H1 (cell line): ENCODE results near the gene ALDH1A3. TPM values are rescaled to one million over a fixed set of nuclear protein-coding genes. Genes with fewer than 3 reads are reported as not detected.

Experiments
- CTCF ChIA-PET: fragments of 300-600 bp; sonication (Branson Sonifier 250); formaldehyde crosslinking; loops from one replicate; lab custom pipeline; 2021; ENCODE audit not compliant: partially characterized antibody; lab: Charles Lee
- POLR2A ChIA-PET: fragments of 300-600 bp; sonication (Branson Sonifier 250); formaldehyde crosslinking; loops from one replicate; lab custom pipeline; 2021; ENCODE audit warnings: inconsistent platforms; ENCODE audit not compliant: partially characterized antibody; lab: Charles Lee
- DNase-seq, 2 experiments: peaks; one replicate each; pipeline versions ENCODE4 v3.0.0 to v3.0.0-alpha.2; 2010 to 2022; ENCODE audit warnings: low spot score in 2 of 2, low read depth in 1 of 2, mixed read lengths in 1 of 2
- FAIRE-seq: peaks from 2 replicates; lab custom pipeline; 2011; peaks lifted over from hg19 to GRCh38; lab: Jason Lieb, UNC
- H2AFZ ChIP-seq: 2 replicates; pipeline ENCODE4 v1.8.1; 2012; ENCODE audit warnings: low read length, inconsistent platforms
- H2AK5ac ChIP-seq: 2 replicates; pipeline ENCODE4 v1.6.1; 2013; ENCODE audit warnings: low read depth, low read length
- H2BK120ac ChIP-seq: replicated peaks from 2 replicates; pipeline ENCODE3; 2013; ENCODE audit warnings: low read depth, low read length, inconsistent platforms
- H2BK12ac ChIP-seq: 2 replicates; pipeline ENCODE4 v1.6.1; 2013; ENCODE audit warnings: low read depth, low read length
- H2BK15ac ChIP-seq: 2 replicates; pipeline ENCODE4 v1.6.1; 2013; ENCODE audit warnings: low read length
- H2BK20ac ChIP-seq: 2 replicates; pipeline ENCODE4 v1.6.1; 2013; ENCODE audit warnings: low read length
- H2BK5ac ChIP-seq: 2 replicates; pipeline ENCODE4 v1.6.1; 2013; ENCODE audit warnings: low read depth, low read length
- H3K14ac ChIP-seq: 2 replicates; pipeline ENCODE4 v1.6.1; 2013; ENCODE audit warnings: inconsistent platforms; ENCODE audit not compliant: insufficient read length
- H3K18ac ChIP-seq: 2 replicates; pipeline ENCODE4 v1.6.1; 2013; ENCODE audit warnings: low read length; ENCODE audit errors: extremely low read depth
- H3K23ac ChIP-seq: 2 replicates; pipeline ENCODE4 v1.6.1; 2013; ENCODE audit warnings: inconsistent platforms; ENCODE audit not compliant: insufficient read length
- H3K23me2 ChIP-seq: 2 replicates; pipeline ENCODE4 v1.6.1; 2013; ENCODE audit warnings: low read depth, low read length
- H3K27ac ChIP-seq: 2 replicates; pipeline ENCODE4 v1.6.1; 2011; ENCODE audit warnings: low read depth, low read length, inconsistent platforms
- H3K27me3 ChIP-seq, 4 experiments: replicated peaks in 1 of 4; 1 replicate in 1 of 4; 2 replicates in 3 of 4; pipeline versions ENCODE4 v1.6.1 to v1.8.1; 2011 to 2013; ENCODE audit warnings: low read length in 3 of 4, mild to moderate bottlenecking in 3 of 4, inconsistent platforms in 2 of 4, mixed read lengths in 2 of 4, moderate library complexity in 1 of 4; ENCODE audit not compliant: control insufficient read depth in 3 of 4, insufficient read depth in 3 of 4; ENCODE audit errors: extremely low read depth in 1 of 4
- H3K36me3 ChIP-seq, 4 experiments: 2 replicates each; pipeline versions ENCODE4 v1.6.1 to v1.8.1; 2011 to 2013; ENCODE audit warnings: mild to moderate bottlenecking in 4 of 4, low read length in 3 of 4, moderate library complexity in 2 of 4, control low read depth in 1 of 4, inconsistent platforms in 1 of 4; ENCODE audit not compliant: insufficient read depth in 4 of 4, control insufficient read depth in 2 of 4
- H3K4ac ChIP-seq: replicated peaks from 2 replicates; pipeline ENCODE3; 2013; ENCODE audit warnings: low read length, low read depth, mixed read lengths, inconsistent platforms; ENCODE audit not compliant: insufficient read length
- H3K4me1 ChIP-seq, 4 experiments: replicated peaks in 1 of 4; 1 replicate in 1 of 4; 2 replicates in 3 of 4; pipeline versions ENCODE4 v1.6.1 to v1.8.1; 2011 to 2013; ENCODE audit warnings: low read length in 3 of 4, inconsistent platforms in 2 of 4, mixed read lengths in 1 of 4; ENCODE audit not compliant: insufficient read depth in 4 of 4, control insufficient read depth in 3 of 4
- H3K4me2 ChIP-seq, 2 experiments: 2 replicates each; pipeline versions ENCODE4 v1.6.1 to v1.8.1; 2011 to 2013; ENCODE audit warnings: low read depth in 2 of 2, low read length in 2 of 2, control low read depth in 1 of 2, inconsistent platforms in 1 of 2, mild to moderate bottlenecking in 1 of 2; ENCODE audit not compliant: insufficient read depth in 1 of 2
- H3K4me3 ChIP-seq, 4 experiments: fragments of 200-600, 300-600 bp in 1 of 4; sonication (generic), shearing (Covaris generic), sonication (Bioruptor Twin) in 1 of 4; 2 replicates each; pipeline versions ENCODE4 v1.5.1 to v1.8.1; 2011 to 2016; ENCODE audit warnings: low read length in 4 of 4, low read depth in 3 of 4, control low read depth in 2 of 4, inconsistent platforms in 2 of 4, mild to moderate bottlenecking in 2 of 4, mixed read lengths in 1 of 4, moderate library complexity in 1 of 4; ENCODE audit not compliant: insufficient read depth in 2 of 4; ENCODE audit errors: extremely low read depth in 1 of 4
- H3K56ac ChIP-seq: replicated peaks from 2 replicates; pipeline ENCODE3; 2013; ENCODE audit warnings: low read depth, mild to moderate bottlenecking, mixed read lengths, low read length, inconsistent platforms; ENCODE audit not compliant: insufficient read length
- H3K79me1 ChIP-seq: 2 replicates; pipeline ENCODE4 v1.6.1; 2013; ENCODE audit warnings: low read depth, low read length, control low read depth
- H3K79me2 ChIP-seq, 2 experiments: 2 replicates each; pipeline versions ENCODE4 v1.6.1 to v1.8.1; 2012 to 2013; ENCODE audit warnings: low read length in 2 of 2, mild to moderate bottlenecking in 2 of 2, inconsistent platforms in 1 of 2; ENCODE audit not compliant: insufficient read depth in 2 of 2, control insufficient read depth in 1 of 2
- H3K9ac ChIP-seq, 4 experiments: replicated peaks in 1 of 4; 1 replicate in 1 of 4; 2 replicates in 3 of 4; pipeline versions ENCODE4 v1.6.1 to v1.8.1; 2011 to 2013; ENCODE audit warnings: low read depth in 3 of 4, low read length in 3 of 4, control low read depth in 2 of 4, mild to moderate bottlenecking in 2 of 4, moderate library complexity in 2 of 4, inconsistent platforms in 1 of 4; ENCODE audit errors: extremely low read depth in 1 of 4
- H3K9me3 ChIP-seq, 2 experiments: 2 replicates each; pipeline versions ENCODE4 v1.6.1 to v1.8.1; 2012 to 2013; ENCODE audit warnings: mild to moderate bottlenecking in 2 of 2, moderate library complexity in 2 of 2, control low read depth in 1 of 2, inconsistent platforms in 1 of 2, low read depth in 1 of 2, low read length in 1 of 2, mixed read lengths in 1 of 2; ENCODE audit not compliant: insufficient read depth in 2 of 2
- H4K20me1 ChIP-seq, 2 experiments: replicated peaks in 1 of 2; 2 replicates each; pipeline versions ENCODE3 to v1.8.1; 2011 to 2013; ENCODE audit warnings: inconsistent platforms in 2 of 2, low read length in 2 of 2, mild to moderate bottlenecking in 1 of 2; ENCODE audit not compliant: insufficient read depth in 2 of 2, control insufficient read depth in 1 of 2
- H4K5ac ChIP-seq: 2 replicates; pipeline ENCODE4 v1.6.1; 2013; ENCODE audit warnings: low read length, low read depth, mixed read lengths, inconsistent platforms; ENCODE audit not compliant: insufficient read length
- H4K8ac ChIP-seq: 2 replicates; pipeline ENCODE4 v1.8.0; 2013; ENCODE audit warnings: mild to moderate bottlenecking, moderate library complexity, low read length, inconsistent platforms; ENCODE audit not compliant: insufficient read depth; ENCODE audit errors: extremely low read depth
- H4K91ac ChIP-seq: replicated peaks from 2 replicates; pipeline ENCODE3; 2013; ENCODE audit warnings: low read length, mixed read lengths, inconsistent platforms; ENCODE audit not compliant: insufficient read length
- BRCA1 ChIP-seq: IDR thresholded peaks from 2 replicates; pipeline ENCODE4 v1.6.1; 2012; ENCODE audit warnings: low read depth, low read length, improper control_type of control experiment
- CHD2 ChIP-seq: IDR thresholded peaks from 2 replicates; pipeline ENCODE4 v1.6.1; 2012; ENCODE audit warnings: low read length, improper control_type of control experiment
- WGBS, 2 experiments: shearing (Covaris generic) in 1 of 2; methylation state at CpG; one replicate each; pipeline versions ENCODE4 v1.1.6 to v1.1.7; 2013 to 2015; ENCODE audit warnings: low lambda C conversion rate in 2 of 2, mixed read lengths in 2 of 2, inconsistent platforms in 1 of 2, low coverage in 1 of 2, missing lambda C conversion rate in 1 of 2; ENCODE audit not compliant: insufficient replicate concordance in 2 of 2, insufficient coverage in 1 of 2, insufficient read length in 1 of 2; ENCODE audit errors: extremely low coverage in 1 of 2, missing lambda C conversion rate in 1 of 2; 5-methylcytosine and 5-hydroxymethylcytosine counted together
- polyA plus RNA-seq, 7 experiments: library from polyadenylated mRNA; depleted of rRNA in 3 of 7; stranded (reverse) in 5 of 7; unstranded in 2 of 7; fragments of >200 nt in 5 of 7; fragments of 200-250 nt in 2 of 7; gene quantifications; 1 replicate in 5 of 7; 2 replicates in 1 of 7; 4 replicates in 1 of 7; pipeline versions ENCODE4 v1.2.1 to v1.2.3, GENCODE V29; 2011 to 2013; ENCODE audit warnings: missing spikeins in 2 of 7, mixed read lengths in 2 of 7
- total RNA-seq: library from RNA; stranded (reverse); fragmentation: NEBNext Ultra II Directional; extraction: Animal tissue kit (Norgen Biotek cat#: 25700); gene quantifications from 2 replicates; pipeline ENCODE4 v1.2.1, GENCODE V29; 2021

The ALDH1A3 gene
- total and polyA plus RNA-seq, 2 of the 8 experiments (the other 6 are each of a cell fraction or from before 2014, with no cell fraction given): 2.2 to 5.5 TPM

DNA sequence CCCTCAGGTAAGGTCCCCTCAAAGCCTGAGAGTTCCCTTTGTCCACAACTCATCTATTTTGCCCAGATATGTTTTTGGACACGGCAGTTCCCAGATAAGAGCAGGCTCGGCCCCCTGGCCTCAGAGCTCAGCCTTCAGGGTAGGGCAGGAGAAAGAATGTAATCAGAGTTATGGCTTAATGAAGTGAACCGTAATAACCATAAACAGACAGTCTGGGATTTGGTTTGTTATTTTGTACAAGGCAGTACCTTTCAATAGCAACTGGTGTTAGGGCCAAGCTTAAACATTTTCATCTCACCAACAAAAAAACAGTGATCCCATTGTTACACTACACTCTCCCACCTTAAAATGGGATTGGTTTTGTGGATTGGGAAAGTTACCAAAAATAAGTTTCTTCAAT, 12.2 kb upstream of the ALDH1A3 start:
- Histone ChIP-seq H3K79me1 (no peaks in the 10 kb centered on the region; the same call in 1 of the 2 replicates), H2AFZ (no peak overlapping the region), H3K79me2 (no peaks in the 10 kb centered on the region), H4K20me1 (no peaks in the 10 kb centered on the region), H3K9ac (no peak overlapping the region), H3K14ac (no peak overlapping the region), H3K56ac (no peak overlapping the region), H2BK5ac (no peak overlapping the region), H4K5ac (no peak overlapping the region), H3K18ac (no peak overlapping the region), H3K23me2 (no peaks in the 10 kb centered on the region; the same call in 1 of the 2 replicates), H4K91ac (no peak overlapping the region), H2BK15ac (no peak overlapping the region), H3K23ac (no peak overlapping the region), H2AK5ac (no peak overlapping the region), H2BK20ac (no peak overlapping the region), H4K8ac (no peak overlapping the region), H3K4me2 (no peak overlapping the region), H3K9me3 (no peaks in the 10 kb centered on the region), H3K4me3 (no peak overlapping the region), H3K36me3 (no peaks in the 10 kb centered on the region), H3K4me1 (no peaks in the 10 kb centered on the region), H3K4ac (no peak overlapping the region), H2BK12ac (no peak overlapping the region), H2BK120ac (no peak overlapping the region), H3K27ac (no peak overlapping the region), H3K27me3 (no peaks in the 10 kb centered on the region)
- CTCF ChIA-PET: interaction anchor here (0.6 to 9.1 kb wide), 15 partner anchors 7 to 955 kb away, joined by 3 to 95 read pairs (median 6); partner anchors contain the start of gene ALDH1A3
- 91% methylated on average over 3 of the region's 3 CpGs; no CpG with 5 or more reads in 1 of the 2 experiments for WGBS, 2 experiments
- POLR2A ChIA-PET: no interaction called here
- TF ChIP-seq CHD2 (no peak), BRCA1 (no peak)
- DNase-seq (no peak), FAIRE-seq (no peak)
